NCI-H128 (cell line): ENCODE results near the gene NLGN4X.
"Not testable (repeated sequence)": the region's sequence is repeated elsewhere in the genome, so short reads cannot be mapped to it uniquely, and the experiment has no call there.

Experiments used
- DNase-seq: peaks from one replicate; lab custom pipeline; 2025; ENCODE audit not compliant: unreplicated experiment; lab: John Stamatoyannopoulos, UW

Gene NLGN4X

DNA sequence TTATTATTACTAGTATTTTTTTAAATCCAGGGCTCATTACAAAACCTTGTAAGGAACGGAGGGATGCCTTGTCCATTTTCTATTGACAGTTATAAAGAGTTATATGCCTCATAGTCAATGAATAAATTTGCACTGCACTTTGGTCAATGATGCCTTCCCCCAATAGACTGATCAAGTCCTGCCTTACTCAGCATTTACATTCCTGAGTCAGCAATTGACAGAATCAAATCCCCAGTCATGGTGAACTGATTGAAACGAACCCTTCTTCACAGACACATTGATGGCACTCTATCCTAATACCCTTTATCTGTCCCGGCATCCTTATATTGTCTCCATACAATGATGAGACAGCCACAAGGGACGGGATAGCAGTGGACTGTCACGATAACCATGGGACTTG, 213.2 kb downstream of the NLGN4X start:
- DNase-seq = no peak

GRCh38 chrX:6012357-6012756, 216.3 kb downstream of the NLGN4X start:
- DNase-seq = no peak

GRCh38 chrX:6005856-6006255, 222.8 kb downstream of the NLGN4X start:
- no peak for DNase-seq

DNA sequence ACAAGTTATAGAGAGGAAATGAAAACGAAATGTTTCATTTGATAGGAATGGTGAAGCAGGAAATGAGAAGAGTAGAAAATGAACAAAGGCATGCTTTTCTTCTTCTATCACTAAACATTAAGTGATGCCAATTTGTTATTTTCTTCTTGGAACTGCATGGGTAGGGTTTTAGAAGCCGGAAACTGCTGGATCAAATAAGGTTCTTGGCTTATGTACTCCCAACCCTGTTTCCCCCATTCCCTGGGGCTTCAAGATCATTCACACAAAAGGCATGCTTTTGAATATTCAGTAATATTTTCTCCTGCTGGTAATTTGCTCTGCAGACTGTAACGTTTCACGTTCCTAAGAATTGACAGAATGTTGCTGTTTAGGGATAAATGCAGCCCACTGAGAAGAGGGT, 224.1 kb downstream of the NLGN4X start:
- no peak for DNase-seq

DNA sequence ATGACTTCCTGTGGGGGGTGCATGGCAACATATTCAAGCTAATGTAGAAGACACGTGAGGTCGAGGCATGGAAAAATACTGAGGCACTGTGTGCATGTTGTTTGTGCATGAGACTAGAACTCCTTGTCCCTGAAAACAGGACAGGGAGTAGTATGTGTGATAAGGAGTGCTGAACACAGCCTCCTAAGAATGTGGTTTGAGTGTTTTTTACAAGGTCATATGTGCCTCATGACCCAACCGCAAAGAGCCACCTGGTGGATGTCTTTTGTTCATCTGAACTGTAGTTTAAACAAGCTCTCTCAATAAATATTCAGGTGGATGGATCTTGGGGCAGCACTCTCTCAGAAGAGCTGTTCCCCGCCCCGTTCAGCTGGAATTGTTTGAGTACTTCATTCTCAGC, 226.6 kb downstream of the NLGN4X start:
- no peak for DNase-seq

DNA sequence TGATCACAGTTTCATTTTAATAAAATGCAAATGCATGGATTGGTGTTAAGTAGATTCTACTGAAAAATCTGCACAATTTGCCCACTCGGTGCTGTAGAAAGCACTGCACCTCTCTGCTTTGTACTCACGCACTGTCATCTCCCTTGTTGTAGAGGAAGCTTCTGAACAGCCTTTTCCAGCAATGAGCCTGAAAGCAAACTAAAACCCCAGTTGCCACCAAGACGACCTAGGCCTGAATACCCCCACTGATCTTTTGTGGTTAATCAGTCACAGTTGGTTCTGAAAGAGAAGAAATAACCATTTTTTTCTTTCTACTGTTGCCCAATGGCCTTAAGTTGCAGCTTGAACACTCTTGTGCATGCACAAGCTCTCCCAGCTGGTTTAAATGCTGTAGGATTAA, 229.8 kb downstream of the NLGN4X start:
- no peak for DNase-seq

- no peak for DNase-seq
These were observed 230.2 kb downstream of the NLGN4X start for GRCh38 chrX:5998456-5998855.

- DNase-seq = no peak
These were observed 237.3 kb downstream of the NLGN4X start for GRCh38 chrX:5991393-5991792.

- DNase-seq = no peak
These were observed 249.3 kb downstream of the NLGN4X start for GRCh38 chrX:5979338-5979737.

DNA sequence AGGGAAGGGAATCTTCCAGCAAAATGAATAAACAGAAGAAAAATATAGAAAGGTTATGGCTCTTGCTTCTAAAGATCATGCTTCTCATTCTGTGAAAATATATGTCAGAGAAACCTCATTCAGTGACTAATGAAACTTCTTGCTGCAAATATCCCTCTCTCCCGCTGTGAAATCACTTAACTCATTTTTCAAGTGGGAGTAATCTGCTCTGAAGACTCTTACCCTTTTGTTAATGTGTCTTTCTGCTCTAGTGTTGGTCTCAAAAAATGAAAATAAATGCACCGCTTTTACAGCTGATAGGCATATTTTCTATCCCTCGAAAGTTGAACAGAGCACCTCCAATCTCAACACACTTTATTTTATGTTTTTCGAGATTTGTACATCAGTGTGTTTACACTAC, 252.3 kb downstream of the NLGN4X start:
- peak; percentile 26 for DNase-seq

GRCh38 chrX:5971300-5971699, 257.4 kb downstream of the NLGN4X start:
- DNase-seq = no peak

GRCh38 chrX:5965406-5965805, 263.3 kb downstream of the NLGN4X start:
- DNase-seq = no peak

GRCh38 chrX:5959286-5959685, 269.4 kb downstream of the NLGN4X start:
- no peak for DNase-seq

DNA sequence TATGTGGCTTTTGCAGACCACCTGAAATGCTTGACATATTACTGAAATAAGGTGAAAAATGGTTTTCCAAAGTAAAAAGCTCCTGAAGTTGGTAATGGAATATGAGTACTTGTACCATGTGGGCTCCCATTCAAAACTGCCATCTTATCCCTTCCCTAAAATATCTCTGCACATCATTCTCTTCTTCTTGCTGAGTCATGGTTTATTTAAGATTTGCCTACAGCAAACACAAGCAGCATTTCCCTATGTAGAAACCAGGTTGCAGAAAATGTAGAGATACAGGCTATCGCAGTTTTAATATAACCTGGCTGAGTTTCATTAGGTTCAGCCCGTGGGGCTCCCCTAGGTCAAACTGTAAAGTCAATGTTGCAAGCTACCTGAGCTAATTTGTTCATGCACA, 270.1 kb downstream of the NLGN4X start:
- no peak for DNase-seq

- no peak for DNase-seq
These were observed 271.2 kb downstream of the NLGN4X start for GRCh38 chrX:5957506-5957905.

GRCh38 chrX:5936438-5936837, 292.2 kb downstream of the NLGN4X start:
- no peak for DNase-seq

DNA sequence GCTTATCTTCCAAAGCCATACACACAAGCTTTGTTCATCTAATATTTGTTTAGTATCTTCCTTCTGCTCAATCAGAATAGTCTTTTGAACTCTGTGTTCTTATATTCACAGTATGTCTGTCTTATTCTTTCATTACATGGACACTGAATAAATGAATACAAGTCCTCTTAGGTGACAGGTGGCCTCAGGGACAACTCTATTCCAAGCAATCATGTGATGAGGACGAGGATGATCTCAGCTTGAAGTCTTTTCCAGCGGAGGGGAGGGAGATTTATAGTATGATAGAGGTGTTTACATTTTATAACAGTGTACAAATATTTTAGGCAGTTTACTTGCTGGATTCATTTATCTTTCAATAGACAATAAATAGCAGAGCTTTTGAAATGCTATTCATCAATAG, 300.4 kb downstream of the NLGN4X start:
- no peak for DNase-seq

- DNase-seq = no peak
These were observed 311.7 kb downstream of the NLGN4X start for GRCh38 chrX:5916945-5917344.

DNA sequence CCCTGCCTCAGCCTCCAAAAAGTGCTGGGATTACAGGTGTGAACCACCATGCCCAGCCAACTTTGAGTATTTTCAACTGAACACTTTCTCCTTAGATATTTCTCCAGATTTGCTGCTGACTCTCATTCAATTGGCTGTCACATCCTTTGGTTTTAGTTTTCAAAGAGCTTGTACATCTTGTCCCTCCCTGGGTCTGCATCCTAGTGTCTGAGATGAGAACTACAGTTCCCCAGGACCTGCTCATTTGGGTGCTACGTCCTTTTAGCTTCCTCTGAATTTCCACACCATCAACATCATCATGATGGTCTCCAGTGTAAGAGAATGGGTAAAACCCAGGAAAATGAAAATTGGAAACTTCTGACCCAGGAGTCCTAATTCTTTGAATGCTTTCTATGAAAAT, 312.9 kb downstream of the NLGN4X start:
- DNase-seq = no peak

DNA sequence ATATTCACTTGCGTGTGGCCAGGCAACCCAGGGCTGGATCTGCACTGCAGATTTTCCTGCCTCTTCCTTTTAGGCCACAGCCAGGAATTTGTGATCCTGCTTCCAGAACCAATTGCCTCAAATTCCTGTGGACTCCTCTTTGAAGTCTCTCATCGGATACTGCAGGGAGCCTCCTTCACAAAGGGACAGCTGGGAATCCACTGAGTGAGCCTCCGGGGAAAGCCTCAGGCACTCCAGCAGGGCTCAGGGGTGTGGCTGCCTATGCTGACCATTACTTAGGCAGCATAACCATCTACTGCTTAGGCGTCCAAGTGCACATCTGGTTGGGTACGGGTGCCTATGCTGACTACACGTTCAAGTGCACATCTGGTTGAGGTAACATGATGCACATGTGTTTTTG, 321.5 kb downstream of the NLGN4X start:
- DNase-seq = no peak

- not testable (repeated sequence) for DNase-seq
These were observed 325.0 kb downstream of the NLGN4X start for GRCh38 chrX:5903586-5904190.

DNA sequence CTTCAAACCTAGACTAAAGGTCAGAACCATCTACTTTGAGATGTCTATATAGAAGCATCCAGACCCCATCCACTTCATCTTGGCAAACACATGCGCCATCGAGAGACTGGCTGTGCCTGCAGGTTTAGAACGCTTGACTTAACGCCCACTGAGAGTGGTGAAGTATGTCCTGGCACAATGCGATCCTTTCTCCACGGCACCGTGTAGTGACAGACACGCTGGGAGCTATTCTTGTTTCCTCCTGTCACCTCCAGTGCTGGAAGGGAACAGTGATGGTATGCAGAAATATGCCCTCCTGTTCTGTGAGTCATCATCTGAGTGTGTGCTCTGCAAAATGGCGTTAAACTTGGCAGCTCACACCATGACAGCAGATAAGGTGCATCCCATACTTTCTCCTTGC, 330.2 kb downstream of the NLGN4X start:
- DNase-seq = no peak

DNA sequence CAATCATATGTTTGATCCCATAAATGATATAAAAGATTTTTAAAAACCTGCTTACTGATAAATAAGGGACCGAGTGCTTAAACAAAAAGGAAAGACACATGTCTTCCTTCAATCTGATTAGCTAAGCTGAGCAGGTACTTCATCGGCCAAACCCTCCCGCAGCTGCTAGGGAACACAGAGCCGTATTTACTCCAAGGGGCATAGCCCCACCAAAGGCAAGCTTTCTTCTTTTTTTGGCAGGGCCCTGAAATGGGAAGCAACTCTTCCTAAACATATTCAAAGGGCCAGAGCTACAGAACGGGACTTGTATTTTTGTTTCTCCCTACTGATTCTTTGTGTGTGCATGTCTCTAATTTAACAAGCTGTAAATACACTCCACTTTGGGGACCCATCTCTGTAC, 337.3 kb downstream of the NLGN4X start:
- DNase-seq = no peak
